WTC11 (cell line): ENCODE measurements around the gene PHF10. TPM values are rescaled to one million over a fixed set of nuclear protein-coding genes. Genes with fewer than 3 reads are reported as not detected.

Source experiments
- ATAC-seq: fragments of 200-7000 bp; cut with Tn5 transposase; 2 replicates; pipeline ENCODE4 v1.10.0; 2021; ENCODE audit warnings: mild to moderate bottlenecking, moderate library complexity
- CTCF ChIA-PET: fragments of 300-600 bp; sonication (Branson Sonifier 250); formaldehyde crosslinking; loops from one replicate; lab custom pipeline; 2021; ENCODE audit warnings: antibody characterized with exemption; lab: Charles Lee
- POLR2A ChIA-PET: fragments of 350-600 bp; sonication (Branson Sonifier 250); formaldehyde crosslinking; loops from one replicate; lab custom pipeline; 2021; ENCODE audit warnings: antibody characterized with exemption; lab: Charles Lee
- DNase-seq: peaks from one replicate; pipeline ENCODE4 v3.0.0; 2021; ENCODE audit warnings: low spot score
- H3K27ac Mint-ChIP-seq: 2 replicates; pipeline ENCODE4 v1.8.0; 2021; ENCODE audit warnings: mixed read lengths
- H3K27me3 Mint-ChIP-seq: 2 replicates; pipeline ENCODE4 v1.8.0; 2021; ENCODE audit warnings: low read depth, mild to moderate bottlenecking, moderate library complexity, mixed read lengths
- H3K36me3 Mint-ChIP-seq: 2 replicates; pipeline ENCODE4 v1.8.0; 2021; ENCODE audit warnings: mixed read lengths
- H3K4me1 Mint-ChIP-seq: 2 replicates; pipeline ENCODE4 v1.8.0; 2022; ENCODE audit warnings: mixed read lengths
- H3K4me3 Mint-ChIP-seq: 2 replicates; pipeline ENCODE4 v1.8.0; 2021; ENCODE audit warnings: mild to moderate bottlenecking, moderate library complexity, mixed read lengths
- H3K9me3 Mint-ChIP-seq: 2 replicates; pipeline ENCODE4 v1.8.0; 2021; ENCODE audit warnings: mixed read lengths
- CTCF ChIP-seq: fragments of 200-600 bp; IDR thresholded peaks from 2 replicates; pipeline ENCODE4 v1.8.0; 2022; ENCODE audit warnings: antibody characterized with exemption
- E2F4 ChIP-seq: sonication (generic); formaldehyde crosslinking; IDR thresholded peaks from 2 replicates; pipeline ENCODE4 v1.8.1; 2022; ENCODE audit warnings: low read depth, mild to moderate bottlenecking, moderate library complexity, missing genetic modification reagents, borderline replicate concordance
- EMX1 ChIP-seq: fragments of 250-450 bp; sonication (Bioruptor Pico); IDR thresholded peaks from 2 replicates; pipeline ENCODE4 v1.8.0; 2021; ENCODE audit warnings: mild to moderate bottlenecking
- FOXP4 ChIP-seq: sonication (generic); formaldehyde crosslinking; IDR thresholded peaks from 2 replicates; pipeline ENCODE4 v1.8.0; 2022; ENCODE audit warnings: mild to moderate bottlenecking, missing genetic modification reagents
- GABPB1 ChIP-seq: sonication (generic); formaldehyde crosslinking; IDR thresholded peaks from 2 replicates; pipeline ENCODE4 v1.8.1; 2023; ENCODE audit warnings: mild to moderate bottlenecking, missing genetic modification reagents
- KAT7 ChIP-seq: sonication (generic); formaldehyde crosslinking; IDR thresholded peaks from 2 replicates; pipeline ENCODE4 v1.8.1; 2023; ENCODE audit warnings: missing genetic modification reagents, mild to moderate bottlenecking, borderline replicate concordance
- NFATC4 ChIP-seq: fragments of 250-450 bp; sonication (Bioruptor Pico); IDR thresholded peaks from 2 replicates; pipeline ENCODE4 v1.9.0; 2021; ENCODE audit warnings: mild to moderate bottlenecking
- NFE2L1 ChIP-seq: sonication (generic); formaldehyde crosslinking; IDR thresholded peaks from 2 replicates; pipeline ENCODE4 v1.8.1; 2023; ENCODE audit warnings: missing genetic modification reagents
- PRRX2 ChIP-seq: fragments of 250-450 bp; sonication (Bioruptor Pico); IDR thresholded peaks from 2 replicates; pipeline ENCODE4 v1.8.0; 2021; ENCODE audit warnings: mild to moderate bottlenecking
- RORB ChIP-seq: fragments of 250-450 bp; sonication (Bioruptor Pico); IDR thresholded peaks from 2 replicates; pipeline ENCODE4 v1.9.0; 2021; ENCODE audit warnings: mild to moderate bottlenecking
- SOX15 ChIP-seq: fragments of 250-450 bp; sonication (Bioruptor Pico); IDR thresholded peaks from 2 replicates; pipeline ENCODE4 v1.9.0; 2021; ENCODE audit warnings: mild to moderate bottlenecking
- TCF7 ChIP-seq: sonication (generic); formaldehyde crosslinking; IDR thresholded peaks from 2 replicates; pipeline ENCODE4 v1.8.0; 2022; ENCODE audit warnings: mild to moderate bottlenecking, low read depth, missing genetic modification reagents, moderate library complexity
- TP53 ChIP-seq: sonication (generic); formaldehyde crosslinking; IDR thresholded peaks from 2 replicates; pipeline ENCODE4 v1.8.1; 2023; ENCODE audit warnings: mild to moderate bottlenecking, missing genetic modification reagents
- USF1 ChIP-seq: sonication (generic); formaldehyde crosslinking; IDR thresholded peaks from 2 replicates; pipeline ENCODE4 v1.8.0; 2022; ENCODE audit warnings: mild to moderate bottlenecking, missing genetic modification reagents
- ZBTB21 ChIP-seq: sonication (generic); formaldehyde crosslinking; IDR thresholded peaks from 2 replicates; pipeline ENCODE4 v1.8.1; 2023; ENCODE audit warnings: mild to moderate bottlenecking, missing genetic modification reagents, borderline replicate concordance
- ZBTB43 ChIP-seq: sonication (generic); formaldehyde crosslinking; IDR thresholded peaks from 2 replicates; pipeline ENCODE4 v1.8.1; 2023; ENCODE audit warnings: mild to moderate bottlenecking, missing genetic modification reagents
- ZMAT4 ChIP-seq: fragments of 250-450 bp; sonication (Bioruptor Pico); IDR thresholded peaks from 2 replicates; pipeline ENCODE4 v1.9.0; 2021; ENCODE audit warnings: mild to moderate bottlenecking
- ZNF263 ChIP-seq: sonication (generic); formaldehyde crosslinking; IDR thresholded peaks from 2 replicates; pipeline ENCODE4 v1.8.1; 2022; ENCODE audit warnings: low read depth, mild to moderate bottlenecking, moderate library complexity, missing genetic modification reagents
- ZNF281 ChIP-seq: sonication (generic); formaldehyde crosslinking; IDR thresholded peaks from 2 replicates; pipeline ENCODE4 v1.8.0; 2023; ENCODE audit warnings: mild to moderate bottlenecking, missing genetic modification reagents
- total RNA-seq: library from RNA; stranded (reverse); gene quantifications from 3 replicates; pipeline ENCODE4 v1.2.3, GENCODE V29; 2021

The PHF10 gene
- total RNA-seq, 1 experiment from 2014 or later: 39.3 TPM

- H3K4me3 Mint-ChIP-seq: no peak overlapping the region
- H3K36me3 Mint-ChIP-seq: peaks cover 80% of the 10 kb centered on the region
- H3K27ac Mint-ChIP-seq: no peak overlapping the region
- H3K27me3 Mint-ChIP-seq: no peaks in the 10 kb centered on the region
- peaks cover 5% of the 10 kb centered on the region for H3K4me1 Mint-ChIP-seq
- TF ChIP-seq TCF7 (CRISPR knock-in tag) (no peak), FOXP4 (no peak), GABPB1 (CRISPR knock-in tag) (no peak), PRRX2 (CRISPR knock-in tag) (no peak), ZNF281 (CRISPR knock-in tag) (no peak), NFE2L1 (CRISPR knock-in tag) (no peak), NFATC4 (CRISPR knock-in tag) (no peak), TP53 (CRISPR knock-in tag) (no peak), ZBTB43 (CRISPR knock-in tag) (no peak), SOX15 (CRISPR knock-in tag) (no peak), CTCF (no peak), USF1 (no peak), EMX1 (CRISPR knock-in tag) (no peak), RORB (no peak), KAT7 (CRISPR knock-in tag) (no peak), ZNF263 (CRISPR knock-in tag) (no peak)
- peaks cover 40% of the 10 kb centered on the region for H3K9me3 Mint-ChIP-seq
- DNase-seq (no peak), ATAC-seq (no peak)
- ChIA-PET CTCF (no interaction called here), POLR2A (no interaction called here)
Observed at GRCh38 chr6:169685860-169686259, 38.4 kb downstream of the PHF10 start.

- TF ChIP-seq E2F4 (no peak), ZMAT4 (CRISPR knock-in tag) (no peak), ZBTB21 (CRISPR knock-in tag) (no peak)
- TF ChIP-seq, all 79 proteins: peak for 0
- Mint-ChIP-seq H3K27me3 (no peaks in the 10 kb centered on the region), H3K9me3 (peaks cover 35% of the 10 kb centered on the region), H3K4me3 (no peak overlapping the region), H3K36me3 (peaks cover 79% of the 10 kb centered on the region), H3K4me1 (no peaks in the 10 kb centered on the region), H3K27ac (no peak overlapping the region)
- ChIA-PET CTCF (no interaction called here), POLR2A (no interaction called here)
- ATAC-seq (no peak), DNase-seq (no peak)
Observed at GRCh38 chr6:169684056-169684455, 40.2 kb downstream of the PHF10 start.
